ENCODE results near the gene HRH2.
"Not testable (repeated sequence)": the region's sequence is repeated elsewhere in the genome, so short reads cannot be mapped to it uniquely, and the experiment has no call there.

Gene HRH2

DNA sequence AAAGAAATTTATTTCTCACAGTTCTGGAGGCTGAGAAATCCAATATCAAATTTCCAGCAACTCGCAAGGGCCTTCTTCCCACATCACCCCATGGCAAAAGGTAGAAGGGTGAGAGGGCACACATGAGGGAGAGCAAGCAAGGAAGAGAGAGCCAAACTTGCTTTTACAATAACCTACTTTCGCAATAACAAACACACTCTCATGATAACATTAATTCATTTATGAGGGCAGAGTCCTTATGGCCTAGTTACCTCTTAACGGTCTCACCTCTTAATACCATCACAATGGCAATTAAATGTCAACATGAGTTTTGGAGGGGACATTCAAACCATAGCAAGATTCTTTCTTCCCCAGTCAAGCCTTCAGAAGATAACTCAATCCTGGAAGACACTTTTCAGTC, 11.6 kb upstream of the HRH2 start:
- no peak for DNase-seq (ENCODE audit: low spot score)

DNA sequence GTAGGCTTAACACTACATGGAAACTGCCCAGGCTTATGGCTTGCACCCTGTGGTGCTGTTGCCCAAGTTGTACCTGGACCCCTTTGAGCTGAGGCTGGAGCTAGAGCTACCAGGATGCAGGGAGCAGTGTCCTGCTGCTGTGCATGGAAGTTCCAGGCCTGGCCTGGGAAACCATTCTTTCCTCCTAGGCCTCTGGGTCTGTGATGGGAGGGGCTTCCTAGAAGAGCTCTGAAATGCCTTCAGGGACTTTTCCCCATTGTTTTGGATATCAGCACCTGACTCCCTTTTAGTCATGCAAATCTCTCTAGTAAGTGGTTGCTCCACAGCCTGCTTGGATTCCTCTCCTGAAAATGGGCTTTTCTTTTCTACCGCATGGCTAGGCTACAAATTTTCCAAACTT, 7.9 kb upstream of the HRH2 start:
- DNase-seq (ENCODE audit: low spot score) = no peak

DNA sequence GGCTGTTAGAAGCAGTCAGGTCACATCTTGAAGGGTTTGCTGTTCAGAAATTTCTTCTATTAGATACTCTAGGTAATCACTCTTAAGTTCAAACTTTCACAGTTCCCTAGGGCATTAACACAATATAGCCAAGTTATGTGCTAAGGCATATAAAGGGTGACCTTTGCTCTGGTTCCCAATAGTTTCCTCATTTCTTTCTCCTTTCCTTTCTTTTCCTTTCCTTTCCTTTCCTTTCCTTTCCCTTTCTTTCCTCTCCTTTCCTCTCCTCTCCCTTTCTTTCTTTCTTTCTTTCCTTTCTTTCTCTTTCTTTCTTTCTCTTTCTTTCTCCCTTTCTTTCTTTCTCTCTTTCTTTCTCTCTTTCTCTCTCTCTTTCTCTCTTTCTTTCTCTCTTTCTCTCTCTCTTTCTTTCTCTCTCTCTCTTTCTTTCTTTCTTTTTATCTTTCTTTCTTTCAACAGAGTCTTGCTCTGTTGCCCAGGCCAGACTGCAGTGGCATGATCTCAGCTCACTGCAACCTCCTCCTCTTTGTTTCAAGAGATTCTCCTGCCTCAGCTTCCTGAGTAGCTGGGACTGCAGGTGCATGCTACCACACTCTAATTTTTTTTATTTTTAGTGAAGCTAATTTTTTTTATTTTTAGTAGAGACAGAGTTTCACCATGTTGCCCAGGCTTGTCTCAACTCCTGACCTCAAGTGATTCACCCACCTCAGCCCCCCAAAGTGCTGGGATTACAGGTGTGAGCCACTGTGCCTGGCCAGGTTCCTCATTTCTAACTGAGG, 7.3 kb upstream of the HRH2 start:
- not testable (repeated sequence) for DNase-seq (ENCODE audit: low spot score)

DNA sequence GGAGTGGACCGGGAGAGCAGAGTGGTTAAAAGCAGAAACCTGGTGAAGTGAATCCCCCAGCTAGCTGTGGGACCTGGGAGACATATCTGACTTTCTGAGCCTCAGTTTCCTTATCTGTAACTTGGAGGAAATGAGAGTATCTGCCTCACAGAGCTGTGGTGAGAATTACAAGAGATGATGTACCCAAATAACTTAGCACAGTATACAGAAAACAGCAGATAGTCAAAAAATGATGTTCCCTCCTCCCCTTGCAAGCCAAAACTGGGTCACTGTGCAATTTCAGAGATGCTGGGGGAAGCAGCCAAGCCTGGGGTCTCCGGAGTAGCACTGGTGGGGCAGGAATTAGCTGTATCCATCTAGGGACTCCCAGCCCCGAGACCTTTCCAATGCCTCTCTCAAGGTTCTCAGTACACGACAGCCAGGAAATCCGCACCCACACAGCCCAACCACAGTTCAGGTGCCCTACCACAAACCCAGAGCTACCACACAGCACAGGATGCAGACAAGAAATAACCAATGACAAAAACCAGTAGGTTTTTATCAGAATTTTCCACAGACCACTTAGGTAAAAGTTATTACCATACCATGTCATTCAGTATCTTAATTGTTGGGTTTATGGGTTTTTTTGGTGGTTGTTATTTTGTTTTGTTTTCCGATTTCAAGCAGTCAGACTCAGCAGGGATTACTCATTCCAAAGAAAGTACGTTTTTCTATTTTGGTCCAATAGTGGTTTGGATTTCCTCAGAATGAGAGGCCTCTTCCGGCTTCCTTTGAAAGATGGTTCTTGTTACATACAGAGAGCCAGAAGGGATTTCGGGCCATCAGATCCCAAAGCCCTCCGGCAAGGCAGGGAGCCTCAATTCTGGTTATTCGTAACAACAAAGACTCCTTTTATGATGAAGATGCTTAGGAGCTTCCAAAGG, 4.9 kb upstream of the HRH2 start:
- DNase-seq (ENCODE audit: low spot score) = no peak

DNA sequence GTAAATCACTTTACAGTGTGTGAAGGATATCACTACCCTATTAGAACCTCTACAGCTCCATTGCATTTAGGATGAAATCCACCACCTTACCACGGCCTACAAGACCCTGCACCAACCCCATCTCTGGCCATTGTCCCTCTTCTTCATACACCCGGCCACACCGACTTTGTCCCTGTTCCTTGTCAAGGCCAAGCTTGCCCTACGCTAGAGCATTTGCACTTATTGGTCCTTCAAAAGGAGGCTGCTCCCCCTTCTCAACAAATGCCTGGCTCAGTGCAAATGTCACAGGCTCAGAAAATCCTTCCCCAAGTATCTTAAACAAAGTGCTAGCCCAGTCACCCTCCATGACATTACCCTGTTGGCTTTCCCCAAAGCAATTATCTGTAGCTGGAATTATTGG, 4.1 kb upstream of the HRH2 start:
- DNase-seq (ENCODE audit: low spot score) = no peak

DNA sequence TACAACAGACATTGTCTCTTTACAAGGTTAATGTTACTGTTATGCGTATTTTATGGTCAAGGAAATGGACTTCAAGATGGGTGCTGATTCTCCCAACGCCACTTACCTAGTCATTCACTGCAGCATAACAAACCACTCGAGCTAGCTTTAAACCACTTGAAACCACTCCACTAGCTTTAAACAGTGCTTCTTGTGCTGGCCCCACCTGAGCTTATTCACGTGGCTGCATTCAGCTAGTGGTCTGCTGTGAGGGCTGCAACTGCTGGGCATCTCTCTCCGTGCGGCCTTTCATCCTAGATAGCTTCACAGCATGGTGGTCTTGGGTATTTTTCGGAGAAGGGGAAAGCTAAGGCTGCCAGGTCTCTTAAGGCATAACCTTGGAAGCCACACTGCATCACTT, 3.5 kb upstream of the HRH2 start:
- no peak for DNase-seq (ENCODE audit: low spot score)

DNA sequence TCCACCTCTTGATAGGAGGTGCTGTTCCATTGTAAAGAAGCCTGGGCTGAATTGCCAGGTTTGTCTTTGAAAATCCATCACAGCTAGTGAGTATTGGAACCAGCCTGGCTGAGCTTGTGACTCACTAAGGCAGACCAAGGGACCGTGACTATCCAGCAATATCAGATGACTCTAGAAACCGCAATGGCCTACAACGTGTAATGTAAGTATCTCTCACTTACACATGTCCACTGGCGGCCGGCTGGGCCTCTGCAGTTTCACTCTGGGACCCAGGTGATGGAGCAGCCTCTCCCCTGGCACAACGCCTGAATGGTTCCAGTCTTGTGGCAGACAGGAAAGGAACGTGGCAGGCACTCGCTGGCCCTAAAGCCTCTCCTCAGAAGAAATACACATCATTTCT, 3.1 kb upstream of the HRH2 start:
- no peak for DNase-seq (ENCODE audit: low spot score)

DNA sequence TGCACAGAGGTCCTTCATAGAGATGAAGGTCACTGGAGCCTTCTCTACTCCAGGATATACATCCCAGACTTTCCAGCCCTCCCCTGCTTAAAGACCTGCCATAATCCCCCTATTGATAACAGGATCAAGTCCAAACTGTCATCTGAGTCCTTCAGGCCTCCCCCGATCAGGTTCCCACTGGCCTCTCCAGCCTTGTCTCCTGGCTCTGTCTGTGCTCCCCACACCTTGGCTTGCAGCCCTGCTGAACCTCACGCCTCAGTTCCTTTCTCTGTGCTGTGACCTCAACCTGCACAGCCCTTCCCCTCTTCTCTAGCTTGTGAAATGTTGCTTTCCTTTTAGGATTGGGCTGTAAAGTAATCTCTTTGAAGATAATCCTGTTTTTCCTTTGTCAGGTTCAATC, 2.5 kb upstream of the HRH2 start:
- DNase-seq (ENCODE audit: low spot score) = no peak

DNA sequence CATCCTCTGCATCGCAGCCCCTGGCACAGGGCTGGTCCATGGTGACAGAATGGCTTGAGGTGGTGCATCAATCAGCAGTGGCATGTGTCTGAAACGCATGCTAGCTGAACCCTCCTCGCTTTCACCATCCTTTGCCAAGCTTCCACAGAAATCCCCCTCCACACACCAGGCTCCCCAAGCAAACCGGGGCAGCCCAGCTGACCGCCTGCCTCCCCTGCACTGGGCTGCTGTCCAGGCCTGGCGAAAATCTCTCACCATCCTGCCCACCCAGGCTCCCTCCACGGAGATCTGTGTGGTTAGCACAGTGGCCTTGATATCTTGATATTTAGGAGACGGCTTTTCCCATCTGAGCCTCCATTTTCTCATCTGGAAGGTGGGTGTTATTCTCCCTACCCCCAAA, 905 bp upstream of the HRH2 start:
- DNase-seq (ENCODE audit: low spot score) = no peak

DNA sequence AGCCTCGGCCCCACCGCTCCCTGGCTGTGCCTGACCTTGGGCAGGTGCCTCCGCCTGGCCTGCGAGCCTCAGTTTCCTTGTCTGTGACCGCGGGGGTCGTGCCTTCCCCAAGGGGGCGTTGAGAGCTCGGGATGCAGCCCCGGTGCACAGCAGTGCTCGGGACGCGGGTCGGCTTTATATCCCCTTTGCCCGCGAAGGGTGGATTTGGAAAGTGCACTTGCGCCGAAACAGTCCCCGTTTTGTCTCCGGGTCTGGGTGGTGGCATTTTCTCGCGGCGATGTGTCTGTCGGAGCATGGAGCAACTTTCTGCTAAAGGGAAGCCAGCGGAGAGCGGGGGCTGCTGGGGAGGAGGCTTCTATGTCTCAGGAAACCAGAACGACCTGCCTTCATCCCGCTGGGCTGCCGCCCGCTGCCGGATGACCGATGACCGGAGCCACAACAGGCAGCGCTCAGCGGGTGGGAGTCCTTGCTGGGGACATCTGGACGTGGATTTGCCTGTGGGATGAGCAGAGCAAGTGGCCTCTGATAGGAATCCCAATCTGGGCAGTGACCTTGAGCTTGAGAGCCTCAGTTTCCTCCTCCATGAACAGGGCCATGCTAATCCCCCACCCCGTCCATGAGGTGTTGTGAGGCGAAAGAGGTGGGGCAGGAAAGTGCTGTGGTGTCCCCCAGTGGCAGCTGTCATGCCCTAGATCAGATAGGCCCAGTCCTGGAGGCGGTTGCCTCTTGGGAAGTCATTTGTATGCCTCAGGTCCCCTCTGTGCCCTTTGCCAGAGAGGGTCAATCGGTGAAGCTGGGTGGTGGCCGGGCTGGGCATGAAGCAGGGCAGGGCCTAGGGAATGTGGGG, 651 bp downstream of the HRH2 start:
- DNase-seq (ENCODE audit: low spot score) = no peak

DNA sequence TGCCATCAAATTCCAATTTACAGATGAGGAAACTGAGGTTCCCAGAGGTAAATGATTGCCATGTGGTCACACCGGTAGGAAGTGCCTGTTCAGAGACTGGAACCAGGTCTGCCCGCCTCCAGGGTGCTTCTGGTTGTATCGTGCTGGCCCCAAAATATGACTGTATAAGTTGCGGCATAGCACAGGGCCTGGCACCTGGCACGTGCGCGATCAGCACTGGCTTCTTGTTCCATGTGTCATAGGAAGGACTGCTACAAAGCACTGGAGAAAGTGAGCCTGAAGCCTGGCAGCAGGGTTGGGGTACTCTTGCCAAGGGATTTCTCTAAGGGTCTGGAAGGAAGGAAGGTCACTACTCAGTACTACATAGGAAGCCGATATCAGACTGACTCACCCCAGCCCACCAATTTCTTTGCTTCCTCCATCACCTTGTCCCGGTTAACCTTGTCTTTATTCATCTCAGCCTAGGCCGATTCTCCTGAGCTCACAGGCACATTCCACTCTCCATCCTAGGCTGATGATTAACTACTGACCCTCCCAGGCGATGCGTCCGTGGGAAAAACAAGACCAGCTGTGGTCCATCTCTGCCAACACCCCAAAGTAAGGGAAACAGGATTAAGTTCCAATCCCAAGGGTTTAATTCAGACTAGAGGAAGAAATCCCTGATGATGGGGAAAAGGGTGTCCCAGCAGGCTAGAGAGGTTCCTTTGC, 1.8 kb downstream of the HRH2 start:
- DNase-seq (ENCODE audit: low spot score) = no peak

DNA sequence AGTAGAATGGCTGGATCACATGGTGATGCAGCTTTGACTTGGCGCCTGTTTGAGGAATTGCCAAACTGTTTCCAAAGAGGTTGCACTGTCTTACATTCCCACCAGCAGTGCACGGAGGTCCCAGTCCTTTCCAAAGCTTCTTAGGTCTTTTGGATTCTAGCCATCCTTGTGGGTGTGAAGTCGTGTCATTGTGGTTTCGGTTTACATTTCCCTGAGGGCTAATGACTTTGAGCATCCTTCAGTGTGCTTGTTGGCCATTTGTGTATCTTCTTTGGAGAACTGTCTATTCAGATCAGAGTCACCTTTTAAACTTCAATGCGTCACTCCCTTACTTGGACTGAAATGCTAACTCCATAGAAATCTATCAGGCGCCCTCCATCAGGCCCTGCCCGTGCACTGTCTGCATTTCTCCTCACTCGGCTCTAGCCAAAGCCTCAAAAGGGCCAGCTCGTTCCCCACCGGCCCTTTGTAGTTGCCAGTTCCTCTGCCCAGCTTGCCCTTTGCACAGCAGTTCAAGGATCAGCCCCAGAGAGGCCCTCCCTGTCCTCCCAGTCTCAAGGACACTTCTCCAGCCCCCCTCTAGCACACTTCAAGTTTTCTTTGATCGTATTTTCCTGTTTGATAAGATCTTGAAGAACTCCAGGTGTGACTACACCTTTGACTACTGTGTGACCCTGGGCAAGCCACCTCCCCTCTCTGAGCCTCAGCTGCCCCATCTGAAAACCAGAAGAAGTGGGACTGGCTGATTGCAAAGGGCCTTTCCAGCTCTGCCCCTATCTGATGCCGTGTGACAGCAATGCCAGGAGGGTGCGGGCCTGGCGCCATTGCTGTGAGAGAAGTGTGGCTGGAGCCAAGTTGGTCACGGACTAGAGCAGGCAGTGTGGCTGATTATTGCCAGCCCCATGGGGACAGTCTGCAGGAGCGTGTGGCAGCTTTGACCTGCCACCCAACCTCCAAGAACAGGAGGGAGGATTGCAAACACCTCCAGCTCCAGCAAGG, 5.6 kb downstream of the HRH2 start:
- DNase-seq (ENCODE audit: low spot score) = no peak

DNA sequence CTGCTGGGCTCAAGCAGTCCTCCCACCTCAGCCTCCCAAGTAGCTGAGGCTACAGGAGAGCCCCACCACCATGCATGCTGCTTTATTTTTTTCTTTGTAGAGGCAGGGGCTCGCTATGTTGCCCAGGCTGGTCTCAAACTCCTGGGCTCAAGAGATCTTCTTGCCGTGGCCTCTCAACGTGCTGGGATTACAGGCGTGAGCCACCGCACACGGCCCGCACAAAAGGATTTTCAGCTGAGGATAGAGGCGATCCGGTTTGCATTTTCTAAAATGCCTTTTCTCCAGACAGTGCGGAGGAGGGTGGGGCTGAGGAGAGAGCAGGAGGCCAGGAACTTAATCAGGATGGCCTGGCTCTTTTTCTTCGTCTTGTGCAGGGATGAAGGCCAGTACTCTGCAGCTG, 6.9 kb downstream of the HRH2 start:
- DNase-seq (ENCODE audit: low spot score) = no peak

DNA sequence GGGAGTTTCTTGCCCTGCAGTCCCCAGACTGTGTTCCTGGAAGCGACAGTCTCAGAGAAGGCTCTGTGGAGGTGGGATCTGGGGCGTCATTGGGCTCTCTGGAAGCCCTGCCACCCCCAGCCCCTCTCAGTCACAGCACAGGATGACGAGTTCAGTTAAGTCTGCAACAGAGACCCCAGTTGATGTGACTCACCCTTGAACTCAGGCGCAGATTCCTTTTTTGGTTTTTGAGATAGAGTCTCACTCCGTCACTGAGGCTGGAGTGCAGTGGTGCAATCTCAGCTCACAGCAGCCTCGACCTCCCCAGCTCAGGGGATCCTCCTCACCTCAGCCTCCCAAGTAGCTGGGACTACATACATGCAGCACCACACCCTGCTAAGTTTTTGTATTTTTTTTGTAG, 8.3 kb downstream of the HRH2 start:
- DNase-seq (ENCODE audit: low spot score) = no peak

DNA sequence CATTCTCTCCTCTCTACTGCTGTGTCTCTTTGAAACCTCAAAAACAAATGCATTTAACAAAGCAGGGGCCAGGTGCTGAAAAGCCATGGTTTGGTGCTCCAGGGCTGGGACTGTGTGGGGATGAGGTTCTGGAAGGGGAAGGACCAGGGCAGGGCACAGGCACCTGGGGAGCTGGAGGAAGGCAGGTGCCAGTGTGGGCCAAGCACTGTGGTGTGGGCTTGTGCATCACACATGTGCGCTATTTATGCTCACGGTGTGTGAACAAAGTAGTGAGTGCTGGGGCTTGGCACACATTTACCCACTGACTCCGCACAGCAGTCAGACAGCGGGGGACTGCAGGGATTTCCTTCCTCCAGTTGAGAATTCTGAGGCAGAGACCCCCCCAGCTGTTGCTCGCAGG, 10.1 kb downstream of the HRH2 start:
- no peak for DNase-seq (ENCODE audit: low spot score)

DNA sequence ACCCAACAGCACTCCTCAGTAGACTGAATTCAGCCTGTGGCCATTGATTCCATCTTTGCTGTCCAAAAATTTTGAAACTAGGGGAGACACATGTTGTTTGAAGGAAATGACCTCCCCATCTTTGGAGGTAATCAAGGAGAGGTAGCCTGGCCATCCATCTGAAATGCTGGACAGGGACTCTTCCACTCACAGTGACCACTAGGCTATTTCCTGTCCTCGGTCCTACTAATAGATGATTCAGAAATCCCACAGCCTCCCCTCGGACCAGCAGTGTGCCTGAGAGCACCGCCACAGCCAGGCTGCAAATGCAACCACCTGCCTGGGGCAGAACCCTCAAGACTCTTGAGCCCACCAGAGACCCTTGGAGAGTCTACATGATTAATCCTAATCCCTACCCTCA, 12.5 kb downstream of the HRH2 start:
- DNase-seq (ENCODE audit: low spot score) = no peak

DNA sequence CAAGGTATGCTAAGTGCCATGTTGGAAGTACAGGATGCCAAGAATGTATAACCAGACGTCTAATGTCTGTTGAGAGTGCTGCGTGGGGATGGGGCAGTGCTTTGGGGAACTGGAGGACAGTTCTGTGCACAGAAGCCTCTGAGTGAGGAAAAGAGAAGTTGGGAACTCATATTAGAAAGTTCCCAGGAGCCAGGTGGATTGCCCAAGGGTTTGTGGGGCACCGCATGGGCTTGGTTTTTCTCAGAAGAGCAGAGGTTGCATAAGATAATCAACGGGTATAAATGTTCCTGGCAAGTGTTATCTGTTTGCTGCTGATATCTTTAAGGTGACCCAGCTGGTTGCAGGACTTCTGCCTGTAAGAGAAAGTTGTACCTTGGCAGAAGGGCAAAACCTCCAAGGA, 13.1 kb downstream of the HRH2 start:
- no peak for DNase-seq (ENCODE audit: low spot score)

DNA sequence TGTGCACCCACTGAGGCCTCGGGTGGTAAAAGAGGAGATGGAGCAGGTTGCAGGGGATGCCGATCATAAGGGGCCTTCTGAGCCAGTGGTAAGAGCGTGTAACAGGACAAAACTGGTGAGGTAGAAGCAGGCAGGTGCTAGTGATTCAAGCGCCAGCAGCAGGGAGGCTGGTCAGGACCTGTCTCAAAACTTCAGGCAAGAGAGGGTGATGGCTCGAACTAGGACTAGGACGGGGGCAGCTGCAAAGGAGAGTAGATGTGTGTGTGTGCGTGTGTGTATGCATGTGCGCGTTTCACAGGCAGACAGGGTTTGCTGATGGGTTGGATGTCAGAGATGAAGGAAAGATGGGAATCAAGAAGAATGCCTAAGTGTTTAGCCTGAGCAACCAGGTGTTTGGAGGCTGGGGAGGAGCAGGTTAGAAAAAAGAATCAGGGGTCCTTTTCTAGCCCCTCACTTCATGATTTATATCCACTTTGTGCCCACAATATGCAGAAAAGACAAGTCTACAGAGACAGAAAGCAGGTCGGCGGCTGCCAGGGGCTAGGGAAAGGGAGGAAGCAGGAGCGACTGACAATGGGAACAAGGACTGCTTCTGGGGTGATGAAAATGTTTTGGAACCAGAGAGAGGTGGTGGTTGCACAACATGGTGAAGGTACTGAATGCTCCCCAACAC, 15.2 kb downstream of the HRH2 start:
- DNase-seq (ENCODE audit: low spot score) = no peak

DNA sequence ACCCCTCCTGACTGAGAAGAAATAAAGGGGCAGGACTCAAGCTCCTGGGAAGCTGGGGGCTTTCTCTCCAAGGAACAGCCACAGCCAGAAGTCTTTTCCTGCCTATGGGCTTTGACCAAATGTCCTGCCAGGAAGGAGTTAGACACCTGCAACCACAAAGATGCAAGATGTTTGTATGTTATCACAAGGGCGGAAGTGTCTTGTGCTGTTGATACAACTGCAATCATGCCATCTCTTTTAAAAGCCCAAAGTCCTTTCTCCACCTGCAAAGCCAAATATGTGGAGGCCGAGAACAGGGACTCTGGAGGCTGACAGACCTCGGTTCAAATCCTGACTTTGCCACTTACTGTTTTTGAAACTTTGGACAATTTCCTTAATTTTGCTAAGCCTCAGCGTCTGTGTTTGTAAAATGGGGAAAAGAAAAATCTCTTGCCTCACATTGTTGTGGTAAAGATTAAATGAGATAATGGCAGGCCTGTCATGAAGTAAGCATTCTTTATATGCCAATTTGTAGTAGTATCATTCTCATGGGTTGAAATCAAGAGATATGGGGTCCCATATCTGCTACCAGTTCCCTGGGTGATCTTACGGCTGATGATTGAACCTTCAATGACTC, 17.0 kb downstream of the HRH2 start:
- DNase-seq (ENCODE audit: low spot score) = no peak

DNA sequence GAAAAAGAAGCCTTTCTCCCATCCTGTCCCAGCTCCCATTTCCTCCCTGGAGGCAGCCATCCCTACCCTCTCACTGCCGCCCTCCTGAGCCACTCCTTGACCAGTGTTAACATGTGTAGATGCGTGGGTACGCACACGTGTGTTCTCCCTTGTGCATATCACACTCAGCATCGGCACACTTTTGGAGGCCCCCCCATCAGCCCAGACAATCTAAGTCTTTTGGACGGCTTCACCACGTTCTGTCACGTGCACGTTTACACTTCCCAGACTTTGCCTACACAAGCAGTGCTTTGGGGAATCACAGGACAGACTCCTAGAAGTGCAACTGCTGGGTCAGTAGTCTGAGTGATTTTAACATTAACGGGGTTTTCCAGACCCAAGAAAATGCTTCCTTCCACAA, 18.0 kb downstream of the HRH2 start:
- no peak for DNase-seq (ENCODE audit: low spot score)
